ENCODE results near the gene DGKA.

The DGKA gene

DNA sequence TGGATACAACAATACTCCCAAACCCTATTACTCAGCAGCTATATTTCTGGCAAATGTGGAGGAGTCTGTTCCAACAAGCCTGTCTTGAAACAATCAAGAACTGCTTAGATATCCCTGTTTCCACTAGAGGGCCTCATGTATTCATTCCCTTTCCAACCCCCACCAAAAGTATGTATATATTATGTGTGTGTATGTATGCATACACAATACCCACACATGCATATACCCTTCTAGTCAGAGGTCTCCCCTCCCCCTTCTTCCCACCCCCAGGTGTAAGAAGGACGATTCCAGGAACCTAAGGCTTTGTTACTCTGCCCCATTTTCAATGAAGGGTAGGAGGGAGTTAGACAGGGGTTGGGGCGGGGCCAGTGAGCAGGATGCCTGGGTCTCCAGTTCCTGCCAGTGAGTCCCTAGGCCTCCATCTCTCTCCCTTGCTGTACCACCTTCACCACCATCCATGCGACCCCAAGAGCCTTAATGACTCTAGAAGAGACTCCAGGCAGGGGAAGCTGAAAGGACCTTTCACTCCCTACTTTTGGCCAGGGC, at the start of gene DGKA:
DGKA (plus strand) TSS at position 392 of the 546 bp plus-strand sequence. CDS start 5,342 bp downstream, outside the sequence.
- Histone ChIP-seq H3K9me3 (ENCODE audit: control insufficient read depth in 2 of 2, low read length in 2 of 2) (no peaks in the 10 kb centered on the region), H3K4me3 (ENCODE audit: low read length in 2 of 2) (peak within 1 kb of the TSS; percentile 89 to 96), H3K4me1 (ENCODE audit: control insufficient read depth in 2 of 2, insufficient read depth in 2 of 2, low read length in 2 of 2) (peaks cover 52 to 60% of the 10 kb centered on the region in 2 donors), H3K36me3 (ENCODE audit: control insufficient read depth in 2 of 2, insufficient read depth in 2 of 2, low read length in 2 of 2) (peaks cover 0 to 3% of the 10 kb centered on the region in 2 donors), H3K9ac (ENCODE audit: low read depth in 1 of 2, low read length in 2 of 2) (peak within 1 kb of the TSS; percentile 94 to 96), H3K27ac (ENCODE audit: low read depth in 2 of 2, low read length in 2 of 2) (peak within 1 kb of the TSS; percentile 99), H3K27me3 (ENCODE audit: control insufficient read depth in 2 of 2, insufficient read depth in 2 of 2, low read length in 2 of 2) (no peaks in the 10 kb centered on the region)

DNA sequence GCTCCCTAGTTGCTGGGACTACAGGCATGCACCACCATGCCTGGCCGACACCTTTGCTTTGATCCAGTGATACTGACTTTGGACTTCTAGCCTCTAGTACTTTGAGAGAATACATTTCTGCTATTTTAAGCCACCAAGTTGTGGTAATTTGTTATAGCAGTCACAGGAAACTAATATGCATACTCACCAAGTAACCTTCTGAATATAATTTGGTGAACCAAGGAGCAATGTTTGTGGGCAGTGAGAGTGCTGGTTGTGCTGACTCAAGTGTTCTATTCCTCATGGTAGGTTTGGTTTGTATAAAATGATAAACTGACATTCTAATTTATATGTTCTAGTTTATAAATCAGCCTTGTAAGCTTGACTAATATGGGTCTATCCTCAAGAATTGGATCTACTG, 45.8 kb upstream of the DGKA start:
- Histone ChIP-seq H3K4me1 (ENCODE audit: control insufficient read depth in 2 of 2, insufficient read depth in 2 of 2, low read length in 2 of 2) (peaks cover 0 to 3% of the 10 kb centered on the region in 2 donors), H3K9ac (ENCODE audit: low read depth in 1 of 2, low read length in 2 of 2) (no peak overlapping the region), H3K9me3 (ENCODE audit: control insufficient read depth in 2 of 2, low read length in 2 of 2) (no peaks in the 10 kb centered on the region), H3K36me3 (ENCODE audit: control insufficient read depth in 2 of 2, insufficient read depth in 2 of 2, low read length in 2 of 2) (no peaks in the 10 kb centered on the region), H3K27me3 (ENCODE audit: control insufficient read depth in 2 of 2, insufficient read depth in 2 of 2, low read length in 2 of 2) (no peaks in the 10 kb centered on the region), H3K4me3 (ENCODE audit: low read length in 2 of 2) (no peak overlapping the region), H3K27ac (ENCODE audit: low read depth in 2 of 2, low read length in 2 of 2) (no peak overlapping the region)

DNA sequence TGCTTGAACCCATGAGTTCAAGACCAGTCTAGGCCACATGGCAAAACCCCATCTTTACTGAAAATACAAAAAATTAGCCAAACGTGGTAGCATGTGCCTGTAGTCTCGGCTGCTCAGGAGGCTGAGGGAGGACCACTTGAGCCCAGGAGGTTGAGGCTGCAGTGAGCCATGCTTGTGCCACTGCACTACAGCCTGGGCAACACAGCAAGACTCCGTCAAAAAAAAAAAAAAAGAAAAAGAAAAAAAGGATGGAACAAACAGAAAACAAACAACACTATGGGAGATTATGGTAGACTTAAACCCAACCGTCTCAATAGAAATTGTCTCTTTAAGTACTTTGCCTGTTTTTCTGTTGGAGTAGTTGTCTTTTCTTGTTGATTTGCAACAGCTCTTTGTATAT, 39.7 kb upstream of the DGKA start:
- no peak overlapping the region for H3K9ac ChIP-seq (ENCODE audit: low read depth in 1 of 2, low read length in 2 of 2)
- H3K27me3 ChIP-seq (ENCODE audit: control insufficient read depth in 2 of 2, insufficient read depth in 2 of 2, low read length in 2 of 2), result no peaks in the 10 kb centered on the region
- no peaks in the 10 kb centered on the region for H3K36me3 ChIP-seq (ENCODE audit: control insufficient read depth in 2 of 2, insufficient read depth in 2 of 2, low read length in 2 of 2)
- H3K4me3 ChIP-seq (ENCODE audit: low read length in 2 of 2), result no peak overlapping the region
- H3K4me1 ChIP-seq (ENCODE audit: control insufficient read depth in 2 of 2, insufficient read depth in 2 of 2, low read length in 2 of 2), result no peaks in the 10 kb centered on the region
- no peaks in the 10 kb centered on the region for H3K9me3 ChIP-seq (ENCODE audit: control insufficient read depth in 2 of 2, low read length in 2 of 2)
- no peak overlapping the region for H3K27ac ChIP-seq (ENCODE audit: low read depth in 2 of 2, low read length in 2 of 2)

DNA sequence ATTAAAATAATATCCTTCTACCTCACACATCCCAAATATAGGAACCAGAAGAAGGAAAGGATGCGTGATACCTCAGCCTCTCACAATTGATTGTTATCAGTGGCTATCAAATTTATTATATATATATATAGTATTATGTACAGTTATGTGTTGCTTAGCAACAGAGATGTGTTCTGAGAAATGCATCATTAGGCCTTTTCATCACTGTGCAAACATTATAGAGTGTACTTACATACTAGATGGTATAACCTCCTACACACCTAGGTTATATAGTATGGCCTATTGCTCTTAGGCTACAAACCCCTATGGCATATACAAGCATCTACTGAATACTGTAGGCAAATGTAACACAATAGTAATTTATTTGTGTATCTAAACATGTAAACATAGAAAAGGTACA, 37.2 kb upstream of the DGKA start:
- Histone ChIP-seq H3K27ac (ENCODE audit: low read depth in 2 of 2, low read length in 2 of 2) (no peak overlapping the region), H3K36me3 (ENCODE audit: control insufficient read depth in 2 of 2, insufficient read depth in 2 of 2, low read length in 2 of 2) (no peaks in the 10 kb centered on the region), H3K9me3 (ENCODE audit: control insufficient read depth in 2 of 2, low read length in 2 of 2) (no peaks in the 10 kb centered on the region), H3K4me3 (ENCODE audit: low read length in 2 of 2) (no peak overlapping the region), H3K4me1 (ENCODE audit: control insufficient read depth in 2 of 2, insufficient read depth in 2 of 2, low read length in 2 of 2) (no peaks in the 10 kb centered on the region), H3K27me3 (ENCODE audit: control insufficient read depth in 2 of 2, insufficient read depth in 2 of 2, low read length in 2 of 2) (no peaks in the 10 kb centered on the region), H3K9ac (ENCODE audit: low read depth in 1 of 2, low read length in 2 of 2) (no peak overlapping the region)

DNA sequence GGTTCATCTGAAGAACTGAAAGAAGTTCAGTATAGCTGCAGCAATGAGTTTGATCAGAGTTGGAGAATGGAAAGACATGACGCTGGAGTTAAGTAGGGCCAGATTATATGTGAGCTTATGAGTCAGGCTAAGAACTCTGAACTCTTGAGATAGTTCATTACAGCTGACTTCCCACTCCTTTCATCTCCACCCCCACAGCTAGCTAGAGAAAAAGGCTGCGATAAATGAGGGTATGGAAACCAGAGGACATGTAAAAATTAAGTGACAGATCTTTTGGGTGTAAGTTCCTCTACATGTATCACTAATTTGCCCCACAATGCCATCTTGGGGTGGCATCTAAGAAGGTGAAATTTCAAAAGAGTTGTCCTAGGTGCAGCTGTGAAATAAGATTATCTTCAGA, 31.9 kb upstream of the DGKA start:
- H3K9me3 ChIP-seq (ENCODE audit: control insufficient read depth in 2 of 2, low read length in 2 of 2), result no peaks in the 10 kb centered on the region
- no peak overlapping the region for H3K27ac ChIP-seq (ENCODE audit: low read depth in 2 of 2, low read length in 2 of 2)
- H3K27me3 ChIP-seq (ENCODE audit: control insufficient read depth in 2 of 2, insufficient read depth in 2 of 2, low read length in 2 of 2), result no peaks in the 10 kb centered on the region
- no peaks in the 10 kb centered on the region for H3K4me1 ChIP-seq (ENCODE audit: control insufficient read depth in 2 of 2, insufficient read depth in 2 of 2, low read length in 2 of 2)
- peaks cover 6 to 25% of the 10 kb centered on the region in 2 donors for H3K36me3 ChIP-seq (ENCODE audit: control insufficient read depth in 2 of 2, insufficient read depth in 2 of 2, low read length in 2 of 2)
- H3K9ac ChIP-seq (ENCODE audit: low read depth in 1 of 2, low read length in 2 of 2), result no peak overlapping the region
- no peak overlapping the region for H3K4me3 ChIP-seq (ENCODE audit: low read length in 2 of 2)

DNA sequence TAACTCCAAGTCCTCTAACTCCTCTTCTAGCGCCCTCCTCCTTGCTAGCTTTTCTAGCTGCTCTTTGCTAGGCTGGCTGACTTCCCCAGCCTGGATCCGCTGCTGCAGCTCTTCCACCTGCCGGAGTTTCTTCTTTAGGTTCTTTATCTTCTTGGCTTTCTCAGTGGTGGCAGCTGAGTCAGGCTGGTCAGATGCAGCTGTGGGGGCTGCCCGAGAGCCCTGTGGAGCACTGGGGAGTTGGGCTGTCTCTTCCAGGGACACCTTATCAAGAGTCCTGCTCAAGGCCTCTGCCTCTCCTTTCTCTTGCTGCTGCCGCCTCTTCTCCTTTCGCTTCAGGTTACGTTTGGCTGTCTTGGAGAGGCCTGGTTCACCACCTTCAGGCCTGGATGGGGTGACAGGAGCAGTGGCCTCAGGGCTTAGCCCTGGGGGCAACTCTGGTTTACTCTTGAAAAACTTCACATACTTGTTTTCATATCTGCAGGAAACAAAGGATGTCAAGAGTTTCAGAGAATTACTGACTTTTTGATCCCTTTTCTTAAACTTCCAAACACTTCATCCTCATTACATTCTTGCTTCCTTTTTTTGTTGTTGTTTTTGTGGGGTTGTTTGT, 29.0 kb upstream of the DGKA start:
- no peaks in the 10 kb centered on the region for H3K27me3 ChIP-seq (ENCODE audit: control insufficient read depth in 2 of 2, insufficient read depth in 2 of 2, low read length in 2 of 2)
- peaks cover 6 to 25% of the 10 kb centered on the region in 2 donors for H3K36me3 ChIP-seq (ENCODE audit: control insufficient read depth in 2 of 2, insufficient read depth in 2 of 2, low read length in 2 of 2)
- H3K4me3 ChIP-seq (ENCODE audit: low read length in 2 of 2), result no peak overlapping the region
- H3K9ac ChIP-seq (ENCODE audit: low read depth in 1 of 2, low read length in 2 of 2), result no peak overlapping the region
- H3K9me3 ChIP-seq (ENCODE audit: control insufficient read depth in 2 of 2, low read length in 2 of 2), result no peaks in the 10 kb centered on the region
- no peak overlapping the region for H3K27ac ChIP-seq (ENCODE audit: low read depth in 2 of 2, low read length in 2 of 2)
- no peaks in the 10 kb centered on the region for H3K4me1 ChIP-seq (ENCODE audit: control insufficient read depth in 2 of 2, insufficient read depth in 2 of 2, low read length in 2 of 2)

DNA sequence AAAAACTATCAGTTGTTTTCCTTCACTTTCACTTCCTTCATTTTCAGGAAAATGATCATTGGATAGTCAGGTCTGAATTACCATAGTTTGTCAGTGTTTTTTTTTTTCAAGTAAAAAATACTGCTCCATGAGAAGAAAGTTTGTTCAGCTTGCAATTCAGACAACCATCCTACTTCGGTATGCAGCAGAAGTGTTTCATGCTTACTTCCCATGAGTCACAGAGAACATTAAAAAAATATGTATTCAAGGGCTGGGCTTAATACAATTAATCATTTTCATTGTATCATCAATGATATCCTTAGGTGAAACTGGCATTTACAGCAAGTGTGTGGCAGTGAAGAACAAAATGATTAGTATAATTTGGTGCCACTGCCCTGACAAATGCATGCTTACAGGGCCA, 24.9 kb upstream of the DGKA start:
- H3K27me3 ChIP-seq (ENCODE audit: control insufficient read depth in 2 of 2, insufficient read depth in 2 of 2, low read length in 2 of 2), result no peaks in the 10 kb centered on the region
- H3K4me1 ChIP-seq (ENCODE audit: control insufficient read depth in 2 of 2, insufficient read depth in 2 of 2, low read length in 2 of 2), result no peaks in the 10 kb centered on the region
- H3K36me3 ChIP-seq (ENCODE audit: control insufficient read depth in 2 of 2, insufficient read depth in 2 of 2, low read length in 2 of 2), result peaks cover 6 to 21% of the 10 kb centered on the region in 2 donors
- no peak overlapping the region for H3K4me3 ChIP-seq (ENCODE audit: low read length in 2 of 2)
- no peak overlapping the region for H3K27ac ChIP-seq (ENCODE audit: low read depth in 2 of 2, low read length in 2 of 2)
- no peak overlapping the region for H3K9ac ChIP-seq (ENCODE audit: low read depth in 1 of 2, low read length in 2 of 2)
- no peaks in the 10 kb centered on the region for H3K9me3 ChIP-seq (ENCODE audit: control insufficient read depth in 2 of 2, low read length in 2 of 2)

DNA sequence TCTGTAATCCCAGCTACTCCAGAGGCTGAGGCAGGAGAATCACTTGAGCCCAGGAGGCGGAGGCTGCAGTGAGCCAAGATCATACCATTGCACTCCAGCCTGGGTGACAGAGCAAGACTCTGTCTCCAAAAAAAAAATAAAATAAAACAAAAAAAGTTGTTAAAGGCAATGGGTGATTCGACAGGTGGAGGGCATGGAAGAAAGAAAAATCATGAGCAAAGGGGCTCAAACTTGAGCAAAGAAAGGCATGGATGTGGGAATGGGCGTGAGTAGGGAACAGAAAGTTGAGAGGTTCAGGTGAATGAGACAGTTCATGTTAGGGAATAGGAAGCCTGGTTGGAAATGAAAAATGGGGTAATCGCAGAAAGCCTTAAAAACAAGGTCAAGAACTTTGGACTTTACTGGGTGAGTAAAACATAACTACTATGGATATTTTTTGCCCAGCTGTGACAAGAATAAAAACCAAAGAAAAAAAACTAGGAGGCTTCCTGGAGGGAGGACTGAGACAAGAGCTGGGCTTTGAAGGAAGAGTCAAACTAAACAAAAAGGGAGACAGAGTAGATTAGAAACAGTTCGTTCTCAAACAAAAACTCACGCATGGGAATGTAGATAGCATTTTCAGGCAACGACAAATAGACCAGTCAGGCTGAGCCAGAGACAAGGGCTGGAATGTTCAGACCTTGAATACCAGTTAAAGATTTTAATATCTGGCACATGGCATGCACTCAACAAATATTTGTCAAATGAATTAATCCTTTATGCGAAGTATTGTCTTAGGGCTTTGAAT, 22.0 kb upstream of the DGKA start:
- Histone ChIP-seq H3K9ac (ENCODE audit: low read depth in 1 of 2, low read length in 2 of 2) (no peak overlapping the region), H3K9me3 (ENCODE audit: control insufficient read depth in 2 of 2, low read length in 2 of 2) (no peaks in the 10 kb centered on the region), H3K36me3 (ENCODE audit: control insufficient read depth in 2 of 2, insufficient read depth in 2 of 2, low read length in 2 of 2) (peaks cover 9 to 10% of the 10 kb centered on the region in 2 donors), H3K27me3 (ENCODE audit: control insufficient read depth in 2 of 2, insufficient read depth in 2 of 2, low read length in 2 of 2) (no peaks in the 10 kb centered on the region), H3K4me3 (ENCODE audit: low read length in 2 of 2) (no peak overlapping the region), H3K4me1 (ENCODE audit: control insufficient read depth in 2 of 2, insufficient read depth in 2 of 2, low read length in 2 of 2) (no peaks in the 10 kb centered on the region), H3K27ac (ENCODE audit: low read depth in 2 of 2, low read length in 2 of 2) (no peak overlapping the region)

DNA sequence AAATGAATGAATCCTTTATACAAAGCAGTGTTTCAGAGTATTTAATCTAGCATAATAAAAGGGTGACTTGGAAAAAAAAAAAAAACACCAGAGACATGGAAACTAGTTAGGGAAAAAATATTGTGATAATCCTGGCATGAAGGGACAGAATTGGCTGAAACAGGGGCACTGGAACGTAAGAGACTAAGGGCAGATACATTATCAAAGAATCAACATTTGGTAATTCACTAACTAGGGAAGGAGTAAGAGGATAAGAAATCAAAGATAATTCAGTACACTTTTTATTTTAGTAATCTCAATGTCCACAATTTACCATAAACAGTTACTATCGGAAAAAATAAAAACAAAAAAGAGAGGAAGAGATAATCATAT, 21.5 kb upstream of the DGKA start:
- H3K4me1 ChIP-seq (ENCODE audit: control insufficient read depth in 2 of 2, insufficient read depth in 2 of 2, low read length in 2 of 2), result no peaks in the 10 kb centered on the region
- no peak overlapping the region for H3K9ac ChIP-seq (ENCODE audit: low read depth in 1 of 2, low read length in 2 of 2)
- H3K27me3 ChIP-seq (ENCODE audit: control insufficient read depth in 2 of 2, insufficient read depth in 2 of 2, low read length in 2 of 2), result no peaks in the 10 kb centered on the region
- no peaks in the 10 kb centered on the region for H3K9me3 ChIP-seq (ENCODE audit: control insufficient read depth in 2 of 2, low read length in 2 of 2)
- no peak overlapping the region for H3K4me3 ChIP-seq (ENCODE audit: low read length in 2 of 2)
- H3K27ac ChIP-seq (ENCODE audit: low read depth in 2 of 2, low read length in 2 of 2), result no peak overlapping the region
- H3K36me3 ChIP-seq (ENCODE audit: control insufficient read depth in 2 of 2, insufficient read depth in 2 of 2, low read length in 2 of 2), result peaks cover 13 to 14% of the 10 kb centered on the region in 2 donors

DNA sequence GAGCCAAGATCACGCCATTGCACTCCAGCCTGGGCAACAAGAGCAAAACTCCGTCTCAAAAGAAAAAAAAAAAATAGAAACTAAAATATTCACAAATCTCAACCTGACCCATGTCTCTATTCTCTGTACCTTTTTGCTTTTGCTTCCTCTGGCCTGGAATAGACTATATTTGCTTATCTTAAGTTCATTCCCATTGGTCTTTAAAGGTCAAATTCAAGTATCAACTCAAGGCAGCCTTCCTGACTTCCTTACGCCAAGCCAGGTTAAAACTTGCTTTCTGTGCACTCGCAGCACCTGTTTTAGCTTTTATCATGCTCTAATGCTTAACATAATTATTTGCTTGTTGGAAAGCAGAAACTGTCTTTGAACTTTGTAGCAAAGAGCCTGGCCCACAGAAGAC, 18.1 kb upstream of the DGKA start:
- Histone ChIP-seq H3K9me3 (ENCODE audit: control insufficient read depth in 2 of 2, low read length in 2 of 2) (no peaks in the 10 kb centered on the region), H3K9ac (ENCODE audit: low read depth in 1 of 2, low read length in 2 of 2) (no peak overlapping the region), H3K27ac (ENCODE audit: low read depth in 2 of 2, low read length in 2 of 2) (no peak overlapping the region), H3K36me3 (ENCODE audit: control insufficient read depth in 2 of 2, insufficient read depth in 2 of 2, low read length in 2 of 2) (peaks cover 13 to 15% of the 10 kb centered on the region in 2 donors), H3K4me1 (ENCODE audit: control insufficient read depth in 2 of 2, insufficient read depth in 2 of 2, low read length in 2 of 2) (no peaks in the 10 kb centered on the region), H3K4me3 (ENCODE audit: low read length in 2 of 2) (no peak overlapping the region), H3K27me3 (ENCODE audit: control insufficient read depth in 2 of 2, insufficient read depth in 2 of 2, low read length in 2 of 2) (no peaks in the 10 kb centered on the region)

Data from mucosa of rectum (tissue), 2 donors.